ENCODE results near the gene CCT3.

Gene CCT3

DNA sequence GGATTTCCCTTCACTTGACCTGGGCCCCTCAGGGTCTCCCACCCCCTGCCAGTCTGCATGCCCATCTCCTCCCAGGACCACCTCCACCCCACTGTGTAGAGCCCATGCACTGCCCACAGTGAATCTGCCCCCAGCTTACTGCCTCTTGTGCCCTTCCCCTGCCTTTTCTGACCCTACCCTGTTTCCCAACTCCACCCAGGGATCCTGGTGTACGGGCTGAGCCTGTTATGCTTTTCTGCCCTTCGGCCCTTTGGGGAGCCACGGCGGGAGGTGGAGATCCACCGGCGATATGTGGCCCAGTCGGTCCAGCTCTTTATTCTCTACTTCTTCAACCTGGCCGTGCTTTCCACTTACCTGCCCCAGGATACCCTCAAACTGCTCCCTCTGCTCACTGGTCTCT, 52.0 kb downstream of the CCT3 start:
- peak overlapping the region; percentile 2 for H3K4me3 ChIP-seq (ENCODE audit: low read length)
- TF ChIP-seq, protein P1, sequence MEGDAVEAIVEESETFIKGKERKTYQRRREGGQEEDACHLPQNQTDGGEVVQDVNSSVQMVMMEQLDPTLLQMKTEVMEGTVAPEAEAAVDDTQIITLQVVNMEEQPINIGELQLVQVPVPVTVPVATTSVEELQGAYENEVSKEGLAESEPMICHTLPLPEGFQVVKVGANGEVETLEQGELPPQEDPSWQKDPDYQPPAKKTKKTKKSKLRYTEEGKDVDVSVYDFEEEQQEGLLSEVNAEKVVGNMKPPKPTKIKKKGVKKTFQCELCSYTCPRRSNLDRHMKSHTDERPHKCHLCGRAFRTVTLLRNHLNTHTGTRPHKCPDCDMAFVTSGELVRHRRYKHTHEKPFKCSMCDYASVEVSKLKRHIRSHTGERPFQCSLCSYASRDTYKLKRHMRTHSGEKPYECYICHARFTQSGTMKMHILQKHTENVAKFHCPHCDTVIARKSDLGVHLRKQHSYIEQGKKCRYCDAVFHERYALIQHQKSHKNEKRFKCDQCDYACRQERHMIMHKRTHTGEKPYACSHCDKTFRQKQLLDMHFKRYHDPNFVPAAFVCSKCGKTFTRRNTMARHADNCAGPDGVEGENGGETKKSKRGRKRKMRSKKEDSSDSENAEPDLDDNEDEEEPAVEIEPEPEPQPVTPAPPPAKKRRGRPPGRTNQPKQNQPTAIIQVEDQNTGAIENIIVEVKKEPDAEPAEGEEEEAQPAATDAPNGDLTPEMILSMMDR (IDR thresholded peaks at IDR 0.05; ENCODE audit: insufficient read depth, low read depth, low read length, missing control alignments): no peak
- DNase-seq (ENCODE audit: low read depth): no peak

DNA sequence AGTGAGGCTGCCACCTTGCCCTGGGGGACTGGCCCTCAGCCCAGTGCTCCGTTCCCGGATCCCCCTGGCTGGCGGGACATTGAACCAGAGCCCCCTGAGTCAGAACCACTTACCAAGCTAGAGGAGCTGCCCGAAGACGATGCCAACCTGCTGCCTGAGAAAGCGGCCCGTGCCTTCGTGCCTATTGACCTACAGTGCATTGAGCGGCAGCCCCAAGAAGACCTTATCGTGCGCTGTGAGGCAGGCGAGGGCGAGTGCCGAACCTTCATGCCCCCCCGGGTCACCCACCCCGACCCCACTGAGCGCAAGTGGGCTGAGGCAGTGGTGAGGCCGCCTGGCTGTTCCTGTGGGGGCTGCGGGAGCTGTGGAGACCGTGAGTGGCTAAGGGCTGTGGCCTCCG, 52.7 kb downstream of the CCT3 start:
- peak overlapping the region; percentile 77 for H3K4me3 ChIP-seq (ENCODE audit: low read length)
- TF ChIP-seq, protein P1 (IDR thresholded peaks at IDR 0.05; ENCODE audit: insufficient read depth, low read depth, low read length, missing control alignments): no peak
- no peak for DNase-seq (ENCODE audit: low read depth)

DNA sequence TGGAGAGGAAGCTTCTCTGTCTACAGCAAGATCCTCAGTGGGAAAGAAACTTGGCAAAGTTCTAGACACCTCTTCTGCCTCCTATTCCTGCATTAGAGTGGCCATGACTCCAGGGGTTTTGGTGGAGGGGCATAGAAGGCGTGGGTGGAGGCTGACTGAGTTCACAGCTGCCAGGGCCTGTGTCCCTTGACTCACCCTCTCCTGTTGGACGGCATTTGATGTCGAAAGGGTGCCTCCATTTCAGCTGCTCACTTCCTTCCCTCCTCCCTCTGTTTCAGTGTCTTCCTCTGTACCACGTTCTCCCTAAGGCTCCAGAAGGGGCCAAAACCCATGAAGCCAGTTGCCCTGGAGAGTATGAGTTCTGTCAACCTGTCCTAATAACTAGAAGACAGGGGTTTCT, 53.3 kb downstream of the CCT3 start:
- DNase-seq (ENCODE audit: low read depth): peak; percentile 86
- H3K4me3 ChIP-seq (ENCODE audit: low read length): peak overlapping the region; percentile 77
- TF ChIP-seq, protein P1 (IDR thresholded peaks at IDR 0.05; ENCODE audit: insufficient read depth, low read depth, low read length, missing control alignments): no peak

DNA sequence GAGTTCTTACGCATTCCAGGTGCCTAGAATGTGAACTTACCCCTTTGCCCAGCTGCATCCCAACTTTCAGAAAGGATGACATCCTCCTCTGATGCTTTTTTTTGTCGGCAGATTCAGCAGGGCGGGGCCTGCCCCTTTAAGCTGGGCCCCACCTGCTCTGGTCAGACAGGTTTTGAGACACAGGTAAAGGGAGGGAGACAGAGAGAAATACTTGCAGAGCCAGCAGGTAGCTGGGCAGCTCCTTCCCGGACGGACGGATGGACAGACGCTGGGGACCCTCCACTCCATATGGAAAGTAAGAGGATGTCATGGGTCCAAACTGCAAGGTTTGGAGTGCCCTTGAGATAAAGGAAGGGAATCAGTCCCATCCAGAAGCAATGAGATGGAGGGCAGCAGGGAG, 54.0 kb downstream of the CCT3 start, which contains the start of gene TMEM79:
TSS of gene TMEM79 (plus strand) at position 214 of the 400 bp plus-strand sequence. CDS start 902 bp downstream, outside the sequence.
- H3K4me3 ChIP-seq (ENCODE audit: low read length): peak within 1 kb of the TSS; percentile 85
- TF ChIP-seq, protein P1 (IDR thresholded peaks at IDR 0.05; ENCODE audit: insufficient read depth, low read depth, low read length, missing control alignments): no peak
- peak; percentile 88 for DNase-seq (ENCODE audit: low read depth)

DNA sequence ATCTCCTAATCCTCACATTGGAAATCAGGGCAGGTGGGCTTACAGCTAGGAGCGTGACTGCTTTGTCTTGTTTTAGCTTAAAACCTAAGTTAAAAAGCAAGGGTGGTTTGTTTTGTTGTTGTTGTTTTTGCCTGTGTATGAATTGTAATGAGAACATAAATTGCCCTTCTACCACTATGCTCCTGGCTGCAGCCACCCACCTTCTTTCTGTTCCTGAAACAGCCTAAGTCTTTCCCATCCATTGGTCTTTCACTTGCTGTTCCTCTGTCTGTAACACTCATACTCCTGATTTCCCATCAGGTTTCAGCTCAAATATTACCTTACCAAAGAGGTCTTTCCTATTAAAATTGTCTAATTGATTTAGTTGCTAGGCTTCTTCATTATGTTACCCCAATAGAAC, 54.6 kb downstream of the CCT3 start:
- TF ChIP-seq, protein P1 (IDR thresholded peaks at IDR 0.05; ENCODE audit: insufficient read depth, low read depth, low read length, missing control alignments): no peak
- no peak for DNase-seq (ENCODE audit: low read depth)
- peak overlapping the region; percentile 85 for H3K4me3 ChIP-seq (ENCODE audit: low read length)

DNA sequence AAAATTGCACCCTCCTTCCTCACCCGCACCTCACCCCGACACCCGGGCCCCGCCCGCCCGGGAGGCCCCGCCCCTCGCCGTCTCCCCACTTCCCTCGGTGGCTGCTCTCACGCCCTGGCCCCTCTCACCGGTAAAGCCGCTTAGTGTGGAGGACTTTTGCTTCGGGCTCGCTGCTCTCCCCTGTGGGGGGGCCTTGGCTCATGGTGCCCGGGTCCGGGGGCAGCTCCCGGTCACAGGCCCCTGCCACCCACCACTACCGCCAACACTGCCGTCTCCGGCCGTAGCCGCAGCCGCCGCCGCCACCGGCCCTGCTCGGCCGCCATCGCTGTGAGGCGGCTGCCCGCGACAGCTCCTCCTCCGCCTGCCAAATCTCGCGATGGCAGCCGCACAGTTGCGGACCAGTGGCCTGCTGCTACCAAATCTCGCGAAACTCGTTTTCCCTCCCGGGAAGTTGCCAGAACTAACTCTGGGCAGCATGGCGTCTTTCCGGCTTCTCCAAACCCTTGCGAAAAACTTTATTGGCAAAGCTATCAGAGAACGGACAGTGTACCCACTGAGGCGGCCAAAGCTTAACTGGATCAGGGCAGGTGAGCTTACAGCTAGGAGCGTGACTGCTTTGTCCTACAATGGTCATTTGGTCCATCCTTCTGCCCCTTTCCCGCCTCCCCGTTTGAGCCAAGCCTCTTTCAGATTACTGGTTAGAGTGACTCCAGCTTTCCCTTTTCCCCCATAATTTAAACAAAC, 55.4 kb downstream of the CCT3 start, which contains the start of gene SMG5:
TSS of gene SMG5 (minus strand) at position 347 of the 744 bp plus-strand sequence. CDS start at position 202, 145 bp downstream.
- TF ChIP-seq, protein P1 (IDR thresholded peaks at IDR 0.05; ENCODE audit: insufficient read depth, low read depth, low read length, missing control alignments): no peak
- peak; percentile 99 for DNase-seq (ENCODE audit: low read depth)
- peak within 1 kb of the TSS; percentile 85 for H3K4me3 ChIP-seq (ENCODE audit: low read length)
